Ovary (tissue), 3 donors: ENCODE measurements around the gene PTPRN2.

Experiments used
- CTCF ChIP-seq, 3 donors: fragments of 450-650 bp in 2 of 3; fragments of 200-600 bp in 1 of 3; IDR thresholded peaks; one replicate each; pipeline versions ENCODE4 v1.5.1 to v1.8.0; 2016 to 2022; ENCODE audit warnings: antibody characterized with exemption in 3 of 3, mild to moderate bottlenecking in 1 of 3
- EP300 ChIP-seq: sonication (generic); formaldehyde crosslinking; IDR thresholded peaks from one replicate; pipeline ENCODE4 v1.6.1; 2017; ENCODE audit warnings: antibody characterized with exemption
- POLR2A ChIP-seq: fragments of 450-650 bp; IDR thresholded peaks from one replicate; pipeline ENCODE4 v1.6.1; 2017; ENCODE audit warnings: antibody characterized with exemption, mild to moderate bottlenecking, moderate library complexity
- donor health status: DM: no; HTN: no; CAD: no.

DNA sequence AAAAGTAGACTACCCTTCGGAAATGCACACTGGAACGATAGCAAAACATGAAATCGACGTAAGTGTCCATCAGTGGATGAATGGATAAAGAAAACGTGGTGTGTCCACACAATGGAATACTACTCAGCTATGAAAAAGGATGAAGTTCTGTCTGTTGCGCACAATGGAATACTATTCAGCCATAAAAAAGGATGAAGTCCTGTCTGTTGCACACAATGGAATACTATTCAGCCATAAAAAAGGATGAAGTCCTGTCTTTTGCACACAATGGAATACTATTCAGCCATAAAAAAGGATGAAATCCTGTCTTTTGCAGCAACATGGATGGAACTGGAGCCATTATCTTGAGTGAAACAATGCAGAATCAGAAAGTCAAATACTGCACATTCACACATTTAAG, 591.8 kb downstream of the PTPRN2 start:
- TF ChIP-seq CTCF (IDR thresholded peaks at IDR 0.05), result no peak
- TF ChIP-seq POLR2A, result no peak
- TF ChIP-seq EP300, result no peak
